Measurements from ENCODE around the gene MAP10.

MAP10 gene

GRCh38 chr1:232853994-232854797 lies 49.0 kb downstream of the MAP10 start:
- no peak for DNase-seq (ENCODE audit: extremely low read depth in 1 of 2, low read depth in 1 of 2)

- no peak for DNase-seq (ENCODE audit: extremely low read depth in 1 of 2, low read depth in 1 of 2)
Measured at GRCh38 chr1:232854798-232855159, 49.6 kb downstream of the MAP10 start.

- no peak for DNase-seq (ENCODE audit: extremely low read depth in 1 of 2, low read depth in 1 of 2)
Measured at GRCh38 chr1:232856541-232856940, 51.3 kb downstream of the MAP10 start.
